ENCODE data around the gene PTPRC.

The PTPRC gene

DNA sequence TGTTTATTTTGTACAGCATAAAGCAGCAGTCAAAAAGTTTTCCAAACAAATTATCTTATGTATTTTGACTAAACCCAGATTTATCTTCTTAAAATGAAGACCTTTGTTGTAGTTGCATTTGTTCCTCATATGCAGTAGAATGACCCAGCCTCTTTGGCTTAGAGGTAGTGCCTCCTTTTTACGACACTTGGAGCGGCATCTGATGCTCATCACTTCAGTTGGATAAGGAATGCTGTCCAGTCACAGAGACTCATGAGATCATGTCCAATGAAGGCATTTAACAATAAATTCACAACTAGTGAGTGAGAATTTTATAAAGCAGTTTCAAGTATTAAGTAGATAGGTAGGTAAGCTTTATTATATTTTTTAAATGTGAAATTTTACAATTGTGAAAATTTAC is 35.2 kb downstream of the PTPRC start:
- no peak for DNase-seq

DNA sequence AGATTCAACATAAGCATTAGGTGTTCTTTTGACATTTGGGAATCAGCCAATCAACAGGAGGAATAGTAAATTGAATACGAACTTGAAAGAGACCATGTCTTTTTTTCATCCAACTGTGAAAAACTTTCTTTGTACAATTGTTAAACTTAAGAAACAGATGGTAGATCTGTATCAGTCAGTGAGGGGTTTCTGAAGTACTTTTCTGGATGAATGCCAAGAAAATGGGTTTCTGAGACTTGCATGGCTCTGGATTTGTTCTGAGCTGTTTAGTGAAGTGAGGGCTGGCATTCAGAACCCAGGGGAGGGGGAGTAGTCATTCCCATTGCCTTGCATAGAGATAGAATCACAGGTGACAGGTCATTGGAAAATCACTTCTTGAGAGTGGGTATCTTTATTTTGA is 37.4 kb downstream of the PTPRC start:
- DNase-seq: no peak

DNA sequence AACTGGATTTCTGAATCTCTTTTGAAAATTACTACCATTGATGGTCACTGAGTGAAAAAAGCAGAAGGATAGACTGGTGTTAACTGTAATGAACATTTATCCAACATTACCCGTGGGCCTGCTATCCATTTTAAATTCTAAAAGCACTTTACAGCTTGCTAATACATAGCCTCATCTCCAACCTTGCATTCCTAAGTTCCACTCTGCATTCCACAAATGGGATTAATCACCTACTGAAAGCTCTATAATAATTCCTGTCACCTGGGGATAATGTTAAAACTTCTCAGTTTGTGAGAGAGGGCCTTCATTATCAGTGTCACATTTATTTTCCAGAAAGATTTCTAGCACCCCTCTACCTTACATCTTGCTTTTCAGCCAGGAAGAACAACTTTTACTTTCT is 38.2 kb downstream of the PTPRC start:
- no peak for DNase-seq

DNA sequence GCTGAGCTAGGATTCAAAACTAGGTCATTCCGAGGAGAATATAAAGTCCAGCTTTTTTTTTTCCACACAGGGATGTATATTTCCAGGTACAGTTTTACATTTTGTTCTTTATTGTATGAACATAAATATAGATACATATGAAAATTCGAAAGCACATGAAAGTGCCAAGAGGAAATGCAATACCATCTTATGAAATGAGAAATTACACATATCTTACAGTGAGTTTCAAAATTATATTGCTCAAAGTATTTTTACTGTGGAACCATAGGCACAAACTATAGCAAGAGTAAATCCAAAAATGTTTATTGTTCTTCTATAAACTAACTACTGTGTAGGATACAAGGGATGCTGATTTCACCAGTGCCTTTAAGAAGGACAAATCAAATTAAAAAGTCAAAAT is 39.0 kb downstream of the PTPRC start:
- DNase-seq: no peak

DNA sequence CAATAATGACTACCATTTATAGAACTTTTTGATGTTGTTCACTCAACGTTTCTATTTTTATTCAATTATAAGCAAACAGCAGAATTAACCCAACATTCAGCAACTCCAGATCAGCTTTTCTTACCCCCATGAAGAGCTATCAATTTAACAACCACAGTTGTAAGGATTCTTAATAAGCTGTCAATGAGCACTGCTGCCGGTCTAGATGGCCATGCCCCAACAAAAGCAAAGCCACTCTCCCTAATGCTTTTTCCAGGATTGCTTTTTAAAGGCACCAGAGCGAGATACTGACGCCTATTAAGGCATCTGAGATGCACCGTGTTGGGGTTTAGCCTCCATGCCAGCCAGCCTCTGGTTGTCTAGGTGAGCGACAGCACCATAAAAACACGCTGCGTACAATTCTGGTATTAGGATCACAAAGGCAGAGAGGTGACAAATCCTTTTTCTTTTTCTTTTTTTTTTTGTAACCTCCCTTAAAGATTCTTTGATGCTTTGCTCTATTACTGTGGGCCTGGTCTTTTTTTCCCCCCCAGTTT is 39.5 kb downstream of the PTPRC start:
- no peak for DNase-seq

DNA sequence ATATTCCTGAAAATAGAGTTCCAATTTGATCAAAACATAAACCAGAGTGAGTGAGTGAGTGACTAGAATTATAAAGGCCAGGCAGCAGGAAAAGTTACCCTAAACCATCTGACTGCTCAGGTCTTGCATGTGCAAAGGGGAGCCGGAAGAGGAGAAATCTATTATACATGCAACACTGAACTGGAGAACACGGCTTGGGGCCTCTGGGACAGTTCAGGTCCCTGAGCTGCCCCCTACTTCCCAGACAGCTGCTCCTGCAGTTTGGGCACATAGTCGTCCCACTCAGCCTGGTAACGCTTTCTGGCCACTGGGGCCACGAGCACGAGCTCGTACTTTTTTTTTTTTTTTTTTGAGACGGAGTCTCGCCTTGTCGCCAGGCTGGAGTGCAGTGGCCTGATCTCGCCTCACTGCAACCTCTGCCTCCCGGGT is 40.1 kb downstream of the PTPRC start:
- no peak for DNase-seq

DNA sequence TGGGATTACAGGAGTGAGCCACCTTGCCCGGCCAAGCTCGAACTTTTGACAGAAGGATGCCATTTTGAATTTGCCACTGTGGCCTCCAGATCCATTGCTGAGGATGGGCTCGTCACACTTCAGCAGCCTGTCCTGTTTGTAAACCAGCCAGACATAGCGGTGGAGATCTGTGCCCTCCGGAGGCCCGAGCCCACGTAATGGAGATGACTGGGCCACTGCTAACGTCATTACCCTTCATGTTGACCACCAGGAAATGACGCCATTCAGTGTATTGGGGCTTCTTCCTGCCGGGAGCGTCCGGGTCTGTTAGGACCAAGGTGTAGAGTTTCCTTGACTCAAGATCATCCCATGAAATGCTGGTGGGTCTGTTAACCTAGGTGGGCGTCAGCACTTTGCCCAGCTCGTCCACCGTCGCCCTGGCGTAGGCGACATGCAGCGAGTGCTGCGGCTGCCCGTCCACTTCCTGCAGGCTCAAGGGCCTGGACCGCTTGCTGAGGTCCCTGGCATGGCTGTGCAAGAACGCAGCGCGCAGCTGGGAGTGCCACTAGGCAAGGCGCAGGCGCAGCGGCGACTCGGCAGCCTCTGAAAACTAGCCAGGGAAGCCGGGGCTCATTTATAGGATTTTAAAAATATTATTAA is 40.8 kb downstream of the PTPRC start:
- DNase-seq: no peak

DNA sequence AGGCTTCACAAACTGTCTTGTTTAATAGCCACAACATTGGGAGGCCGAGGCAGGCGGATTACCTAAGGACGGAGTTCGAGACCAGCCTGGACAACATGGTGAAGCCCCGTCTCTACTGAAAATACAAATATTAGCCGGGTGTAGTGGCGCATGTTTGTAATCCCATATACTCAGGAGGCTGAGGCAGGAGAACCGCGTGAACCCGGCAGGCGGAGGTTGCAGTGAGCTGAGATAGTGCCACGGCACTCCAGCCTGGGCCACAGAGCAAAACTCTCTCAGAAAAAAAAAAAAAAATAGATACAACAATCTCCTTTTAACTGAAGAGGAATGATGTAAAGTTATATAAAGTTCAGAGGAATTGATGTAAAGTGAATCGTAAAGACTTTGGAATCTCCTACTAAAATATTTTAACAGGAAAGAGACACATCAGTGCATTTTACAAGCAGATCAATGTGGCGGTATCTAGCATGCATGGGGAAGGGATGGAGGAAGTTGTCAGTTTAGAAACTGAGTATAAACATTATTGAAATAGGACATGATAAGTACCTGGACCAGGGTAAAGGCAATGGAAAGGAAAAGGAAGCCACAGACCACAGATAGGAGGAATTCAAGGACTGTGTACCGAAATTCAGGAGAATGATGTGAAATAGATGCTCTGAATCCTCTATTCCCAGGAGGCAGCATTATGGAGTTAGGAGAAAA is 41.5 kb downstream of the PTPRC start:
- no peak for DNase-seq

DNA sequence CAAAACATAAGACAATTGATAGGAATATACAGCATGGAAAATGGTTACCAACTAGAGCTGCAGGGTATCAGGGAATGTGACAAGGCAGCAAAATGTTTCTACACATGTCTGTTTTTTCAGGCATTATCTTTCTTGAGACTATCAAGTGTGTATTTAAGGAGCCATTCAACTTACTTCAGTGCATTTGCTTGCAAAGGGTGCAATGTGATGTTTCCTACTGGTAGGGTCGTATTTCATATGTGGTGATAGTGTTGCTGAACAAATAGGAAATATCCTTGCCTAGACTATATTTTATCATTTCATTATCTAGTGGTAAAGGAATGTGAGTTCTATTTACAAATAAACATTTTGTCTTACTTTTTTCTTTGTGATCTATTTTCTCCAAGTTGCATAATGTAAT is 42.4 kb downstream of the PTPRC start:
- no peak for DNase-seq

DNA sequence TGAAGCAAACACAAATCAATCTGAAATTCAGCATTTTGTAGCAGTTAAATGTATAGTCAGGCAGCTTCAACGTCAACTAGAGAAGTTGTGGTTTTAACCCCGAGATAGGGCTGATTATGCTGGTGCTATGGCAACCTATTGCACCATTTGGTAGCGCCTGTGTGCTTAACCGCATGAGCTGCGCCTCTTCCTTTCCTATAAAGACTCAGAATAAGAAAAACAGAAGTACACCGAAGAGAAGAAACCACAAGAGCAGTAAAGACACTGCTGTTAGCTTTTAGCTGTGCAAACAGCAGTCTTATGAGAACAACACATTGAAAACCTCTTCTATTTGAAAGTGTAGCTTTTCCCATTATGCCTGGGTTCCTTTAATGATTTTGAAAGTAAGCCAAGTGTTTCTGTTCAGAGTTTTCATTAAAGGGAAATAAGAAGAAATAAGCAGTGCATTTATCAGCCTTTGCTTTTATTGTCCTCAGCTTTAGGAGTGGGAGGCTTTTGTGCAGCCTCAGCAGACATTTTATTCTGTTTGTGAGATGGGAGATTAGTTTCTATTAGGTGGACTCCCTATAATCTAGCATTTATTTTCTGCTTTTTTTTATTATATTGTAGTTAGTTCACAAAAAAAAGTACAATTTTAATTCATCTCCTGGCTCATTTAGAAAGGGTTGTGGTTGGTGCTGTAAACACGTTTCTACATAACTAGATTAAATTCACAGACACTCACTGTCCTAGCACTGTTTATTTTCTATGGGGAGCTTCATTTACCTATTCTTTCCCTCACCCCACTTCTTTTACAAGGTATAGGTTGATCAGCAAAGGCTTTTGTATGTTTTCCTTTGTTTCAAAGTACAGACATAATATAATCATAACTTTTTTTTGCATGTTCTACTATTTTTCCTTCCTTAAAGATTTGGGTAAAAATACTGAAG is 43.3 kb downstream of the PTPRC start:
- DNase-seq: peak in 22 of 51 donors; percentile 2 to 56 (median 16)

DNA sequence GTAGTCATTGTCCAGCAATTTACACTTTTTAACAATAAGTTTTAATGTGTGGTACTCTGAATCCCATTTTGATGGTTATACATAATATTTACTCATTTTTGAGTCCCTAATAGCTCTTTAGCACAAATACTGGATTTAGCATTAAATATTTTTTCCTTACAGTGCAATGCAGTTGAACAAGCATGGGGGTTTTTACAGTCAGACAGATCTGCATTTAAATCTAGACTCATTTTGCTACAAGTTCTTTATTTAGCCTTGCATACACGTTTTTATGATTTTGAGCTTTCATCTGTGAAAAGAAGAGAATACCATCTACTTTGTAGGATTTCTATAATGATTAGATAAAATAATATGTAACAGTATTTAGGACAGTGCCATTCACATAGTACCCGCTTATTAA is 44.0 kb downstream of the PTPRC start:
- DNase-seq: no peak

DNA sequence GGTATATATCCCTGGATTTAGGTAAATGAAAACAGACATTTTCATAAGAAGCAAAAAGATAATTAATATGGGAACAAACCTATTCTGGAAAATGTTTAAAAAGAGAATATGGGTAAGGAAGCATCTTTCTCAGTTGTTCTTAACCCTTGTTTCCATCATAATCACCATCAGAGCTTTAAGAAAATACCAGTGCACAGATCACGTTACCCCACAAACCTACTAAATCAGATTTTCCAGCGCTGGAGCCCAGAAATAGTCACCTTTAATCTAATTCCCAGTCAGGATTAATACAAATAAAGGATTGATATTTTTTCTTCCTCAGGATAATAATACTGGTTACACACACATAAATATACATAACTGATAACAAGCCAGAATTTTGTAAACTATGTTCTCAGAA is 44.6 kb downstream of the PTPRC start:
- DNase-seq: no peak

DNA sequence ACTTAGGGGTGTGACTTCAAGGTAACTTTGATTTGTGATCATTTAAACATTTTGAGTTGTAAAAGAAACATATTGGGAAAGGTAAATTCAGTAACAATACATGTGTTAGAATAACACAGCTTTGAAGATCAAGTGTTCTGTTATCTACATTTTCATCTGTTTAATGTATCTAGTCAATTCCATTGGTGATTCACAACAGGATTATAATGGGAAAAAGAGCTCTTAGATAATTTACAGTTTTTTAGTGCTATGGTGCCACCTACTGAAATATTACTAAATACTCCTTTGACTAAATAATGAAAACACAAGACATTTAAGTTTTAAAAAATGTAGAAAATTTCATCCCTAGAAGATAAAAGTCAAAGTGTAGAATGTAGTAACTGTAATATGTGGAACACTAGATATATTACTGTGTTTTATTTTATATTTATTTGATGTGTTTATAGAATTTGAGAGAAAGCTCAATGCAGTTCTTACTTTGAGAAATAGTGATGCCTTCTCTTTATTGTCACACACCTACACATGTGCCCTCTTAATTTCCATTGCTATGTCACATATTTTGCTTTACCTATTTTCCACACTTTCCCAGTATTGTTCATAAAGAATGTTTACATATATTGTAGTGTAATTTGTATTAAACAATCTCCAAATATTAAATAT is 47.4 kb downstream of the PTPRC start:
- no peak for DNase-seq

DNA sequence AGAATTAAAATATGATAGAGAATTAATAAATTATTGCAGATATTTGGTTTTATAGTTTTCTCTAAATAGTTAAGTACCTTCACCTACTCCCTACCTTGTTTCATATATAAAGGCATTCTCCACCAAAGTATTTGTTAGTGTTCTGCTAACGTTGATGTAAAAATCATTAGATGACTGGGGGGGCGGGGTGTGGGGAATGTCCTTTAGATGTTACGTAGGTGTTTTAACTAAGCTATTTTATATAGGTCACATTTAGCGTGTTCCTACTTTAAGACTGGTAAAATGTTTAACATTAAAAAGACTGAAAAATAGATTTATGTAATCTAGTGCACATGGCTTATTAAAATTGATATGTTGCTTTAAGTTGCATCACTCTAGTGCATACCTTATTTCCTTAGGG is 48.6 kb downstream of the PTPRC start:
- no peak for DNase-seq

DNA sequence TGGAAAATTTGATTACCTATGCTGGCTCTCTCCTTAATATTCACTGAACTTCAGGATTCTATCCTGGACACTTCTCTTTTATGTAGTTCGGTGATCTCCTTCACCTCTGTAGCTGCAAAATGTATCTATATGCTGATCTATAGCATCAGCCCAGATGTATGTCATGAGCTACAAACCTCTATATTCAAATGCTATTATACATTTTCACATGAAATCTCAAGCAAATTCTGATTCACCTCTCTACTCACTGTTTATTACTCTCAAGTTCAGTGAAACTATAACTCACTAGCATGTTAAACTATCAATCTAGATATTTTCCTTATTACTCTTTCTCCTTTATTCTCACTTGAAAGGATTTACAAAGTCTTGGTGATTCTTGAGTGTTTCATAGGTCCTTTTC is 52.2 kb downstream of the PTPRC start:
- DNase-seq: no peak

DNA sequence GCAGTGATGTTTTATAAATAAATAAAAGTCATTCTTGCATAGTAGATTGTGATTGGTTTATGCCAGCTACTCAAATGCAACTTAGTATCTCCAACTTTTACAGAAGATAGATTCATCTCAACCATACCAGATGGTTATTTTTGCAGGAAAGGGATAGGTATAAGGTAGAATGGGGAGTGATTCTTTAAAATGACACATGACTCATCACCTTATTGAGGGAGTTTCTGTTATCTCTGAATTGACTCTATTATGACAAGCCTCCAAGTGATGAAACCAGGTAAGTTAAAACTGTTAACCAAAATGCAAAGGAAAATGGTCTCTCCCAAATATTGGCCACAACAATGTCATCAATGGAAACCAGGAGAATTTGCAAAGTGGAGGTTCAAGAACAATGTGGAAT is 54.5 kb downstream of the PTPRC start:
- no peak for DNase-seq

DNA sequence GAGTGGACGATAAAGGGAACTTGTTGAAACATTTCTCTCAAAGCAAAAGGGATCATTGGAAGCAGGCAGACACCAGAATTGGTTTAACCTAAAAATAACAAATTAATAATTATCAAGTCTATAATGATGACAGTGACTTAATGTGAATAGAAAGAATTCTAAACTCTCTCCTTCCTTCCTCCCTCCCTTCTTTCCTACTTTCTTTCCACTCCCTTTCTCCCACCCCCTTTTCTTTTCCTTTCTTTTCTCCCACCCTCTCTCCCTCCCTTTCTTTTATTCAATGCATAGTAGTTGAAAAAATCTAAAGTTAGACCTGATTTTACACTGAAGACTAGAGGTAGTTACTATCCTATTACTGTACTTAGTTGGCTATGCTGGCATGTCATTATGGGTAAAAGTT is 55.7 kb downstream of the PTPRC start:
- no peak for DNase-seq

DNA sequence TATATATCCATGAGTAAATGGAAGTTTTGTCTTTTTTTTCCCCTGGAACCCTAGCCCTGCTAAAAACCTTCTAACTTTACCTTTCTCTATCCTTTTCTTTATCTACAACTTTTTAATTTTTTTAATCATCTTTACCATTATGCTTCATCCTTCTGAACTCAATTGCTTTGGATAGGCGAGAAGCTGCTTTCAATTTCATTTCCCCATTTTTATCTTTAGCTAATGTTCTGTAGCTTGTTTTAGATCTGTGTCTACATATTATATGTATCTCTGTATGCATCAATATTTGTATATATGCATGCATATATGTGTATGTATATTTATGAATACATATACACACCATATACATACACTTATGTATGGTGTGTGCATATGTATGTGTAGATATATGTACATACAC is 57.4 kb downstream of the PTPRC start:
- no peak for DNase-seq

DNA sequence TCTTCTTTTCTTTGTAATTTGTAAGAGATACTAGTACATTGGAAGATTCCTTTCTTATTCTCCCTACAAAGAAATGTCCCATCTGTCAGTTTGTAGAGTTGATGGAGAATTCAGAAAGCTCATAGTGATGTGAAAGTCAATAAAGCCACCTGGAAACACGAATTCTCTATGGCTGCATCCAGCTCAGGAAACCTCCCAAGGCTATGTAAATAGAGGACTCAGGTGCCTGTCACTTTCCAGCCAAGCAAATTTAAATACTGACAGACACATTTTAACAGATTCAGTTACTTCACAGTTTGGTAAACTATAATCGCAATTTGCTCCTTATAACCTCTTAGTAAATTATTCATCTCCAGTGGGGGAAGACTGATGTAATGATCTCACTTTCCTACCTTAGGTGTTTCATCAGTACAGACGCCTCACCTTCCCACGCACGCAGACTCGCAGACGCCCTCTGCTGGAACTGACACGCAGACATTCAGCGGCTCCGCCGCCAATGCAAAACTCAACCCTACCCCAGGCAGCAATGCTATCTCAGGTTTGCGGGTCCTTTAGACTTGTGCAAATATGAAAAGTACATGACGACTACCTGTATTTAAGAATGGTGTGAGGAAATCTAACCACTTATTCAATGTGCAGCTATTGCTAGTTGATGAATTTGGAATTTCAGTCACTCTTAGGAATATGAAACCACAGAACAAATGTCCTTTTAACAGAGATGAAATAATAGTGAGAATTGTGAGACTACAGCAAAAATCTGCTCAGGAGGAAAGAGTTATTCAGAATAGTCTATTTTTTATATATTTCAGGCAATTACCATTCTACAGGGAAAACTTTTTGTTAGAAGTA is 60.6 kb downstream of the PTPRC start:
- DNase-seq: peak in 19 of 51 donors; percentile 1 to 70 (median 10)

DNA sequence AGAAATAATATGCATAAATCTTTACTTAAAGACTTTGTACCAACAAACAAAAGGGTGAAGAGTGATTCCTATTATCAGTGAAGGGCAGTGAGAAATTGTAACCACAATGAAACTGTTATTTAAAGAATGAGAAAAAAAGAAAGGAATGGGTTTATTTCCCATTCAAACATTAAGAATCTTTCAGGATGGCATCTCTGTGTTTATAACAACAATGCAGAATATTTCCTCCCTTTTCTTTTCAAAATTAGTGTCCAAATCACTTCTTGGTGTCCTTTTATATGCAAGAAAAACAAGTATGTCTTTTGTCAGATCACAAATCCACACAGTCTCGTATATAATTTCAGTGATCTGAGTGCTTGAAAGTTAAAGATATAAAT is 61.2 kb downstream of the PTPRC start:
- DNase-seq: no peak

DNA sequence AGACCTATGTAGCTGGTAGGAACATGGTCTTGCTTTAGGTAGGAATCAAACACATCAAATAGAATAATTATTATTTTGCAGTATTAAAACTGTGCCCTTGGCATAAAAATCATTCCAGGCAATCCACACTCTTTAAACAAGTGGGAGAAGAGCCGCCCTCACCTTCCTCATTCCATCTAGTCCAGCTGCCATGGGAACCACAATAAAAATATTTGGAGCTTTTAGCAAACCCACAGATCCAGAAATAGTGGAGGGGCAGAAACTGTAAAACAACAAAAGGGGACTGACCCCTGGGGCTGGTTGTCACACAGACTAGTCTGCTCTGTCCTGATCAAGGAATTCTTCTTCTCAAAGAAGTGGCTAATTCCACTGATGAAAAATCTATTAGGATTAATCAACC is 61.6 kb downstream of the PTPRC start:
- DNase-seq: no peak
